DMS79 (cell line): ENCODE measurements around the gene BHMT2.

Experiments
- DNase-seq: peaks from one replicate; lab custom pipeline; 2025; lab: John Stamatoyannopoulos, UW

The BHMT2 gene, protein sequence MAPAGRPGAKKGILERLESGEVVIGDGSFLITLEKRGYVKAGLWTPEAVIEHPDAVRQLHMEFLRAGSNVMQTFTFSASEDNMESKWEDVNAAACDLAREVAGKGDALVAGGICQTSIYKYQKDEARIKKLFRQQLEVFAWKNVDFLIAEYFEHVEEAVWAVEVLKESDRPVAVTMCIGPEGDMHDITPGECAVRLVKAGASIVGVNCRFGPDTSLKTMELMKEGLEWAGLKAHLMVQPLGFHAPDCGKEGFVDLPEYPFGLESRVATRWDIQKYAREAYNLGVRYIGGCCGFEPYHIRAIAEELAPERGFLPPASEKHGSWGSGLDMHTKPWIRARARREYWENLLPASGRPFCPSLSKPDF

DNA sequence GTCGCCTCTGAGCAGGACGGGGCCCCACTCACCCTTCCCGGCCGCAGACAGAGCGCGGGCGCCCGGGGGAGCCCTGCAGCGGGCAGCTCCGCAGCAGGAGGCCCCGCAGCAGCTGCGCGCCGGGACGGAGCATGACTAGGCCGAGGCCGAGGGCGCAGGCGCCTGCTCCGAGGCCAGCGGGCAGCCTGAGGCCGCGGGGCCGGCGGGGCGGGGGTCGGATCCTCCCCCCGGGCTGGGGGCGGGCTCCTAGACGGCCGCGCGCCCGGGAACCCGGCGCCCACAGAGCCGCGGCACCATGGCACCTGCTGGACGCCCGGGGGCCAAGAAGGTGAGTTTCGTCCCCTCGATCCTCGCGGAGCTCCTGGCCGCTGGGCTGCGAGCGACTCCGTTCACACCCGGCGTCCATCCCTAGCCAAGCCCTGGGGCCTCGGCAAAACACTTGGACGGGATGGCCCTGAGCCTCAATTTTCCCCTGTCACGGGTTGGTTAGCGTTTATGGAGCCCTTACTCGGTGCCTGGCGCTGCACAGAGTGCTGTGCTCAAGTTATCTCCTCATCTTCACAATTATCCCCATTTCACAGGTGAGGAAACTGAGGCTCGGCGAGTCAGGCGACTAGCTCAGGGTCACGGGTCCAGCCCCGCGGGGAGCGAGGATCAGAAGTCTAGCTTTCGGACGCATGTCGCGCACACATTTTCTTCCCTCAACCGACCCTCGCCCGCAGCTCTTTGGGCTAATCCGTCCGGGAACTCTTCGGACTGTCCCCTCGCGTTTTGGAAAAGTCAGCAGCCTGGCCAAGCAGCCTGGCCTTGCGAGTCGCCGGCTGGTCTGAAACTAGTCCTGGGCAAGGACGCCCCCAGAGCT is at the start of gene BHMT2, which contains the start of gene DMGDH:
Gene BHMT2 (plus strand): TSS at position 280 of the 862 bp plus-strand sequence. CDS start 16 bp downstream, at position 296.
Gene DMGDH (minus strand): TSS at position 187 of the 862 bp plus-strand sequence. CDS start 54 bp downstream, at position 133.
- DNase-seq: no peak

DNA sequence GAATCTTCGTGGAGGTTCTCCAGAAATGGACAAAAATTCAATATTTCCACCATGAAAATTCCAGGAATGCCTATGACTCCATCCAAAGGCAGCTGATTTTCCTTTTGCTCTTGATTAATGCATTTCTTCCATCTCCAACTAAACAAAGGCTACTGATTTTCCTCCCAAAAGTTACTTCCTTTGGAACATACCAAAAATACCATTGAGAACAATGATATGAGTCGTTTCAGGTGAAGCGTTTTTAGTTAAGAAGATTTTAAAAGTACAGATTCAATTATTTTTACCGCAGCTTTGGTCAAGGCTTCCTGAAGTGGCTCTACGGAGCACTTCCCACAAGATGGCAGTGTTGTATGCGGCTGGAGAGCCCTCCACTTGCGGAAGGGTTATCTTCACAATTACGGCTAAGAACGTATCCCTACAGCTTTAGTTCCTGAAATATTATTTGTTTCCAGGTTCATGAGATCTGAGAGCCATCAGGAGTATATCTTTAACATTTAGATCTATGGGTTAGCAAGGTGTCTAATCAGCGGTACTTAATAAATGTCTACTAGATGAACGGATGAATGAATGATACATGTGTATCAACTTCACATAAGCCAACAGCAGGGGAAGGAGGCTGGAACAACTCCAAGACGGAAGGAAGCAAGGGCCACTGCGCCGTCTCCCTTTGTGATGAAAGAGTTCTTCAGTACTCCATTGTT is 48.6 kb upstream of the BHMT2 start:
- DNase-seq: peak; percentile 4

DNA sequence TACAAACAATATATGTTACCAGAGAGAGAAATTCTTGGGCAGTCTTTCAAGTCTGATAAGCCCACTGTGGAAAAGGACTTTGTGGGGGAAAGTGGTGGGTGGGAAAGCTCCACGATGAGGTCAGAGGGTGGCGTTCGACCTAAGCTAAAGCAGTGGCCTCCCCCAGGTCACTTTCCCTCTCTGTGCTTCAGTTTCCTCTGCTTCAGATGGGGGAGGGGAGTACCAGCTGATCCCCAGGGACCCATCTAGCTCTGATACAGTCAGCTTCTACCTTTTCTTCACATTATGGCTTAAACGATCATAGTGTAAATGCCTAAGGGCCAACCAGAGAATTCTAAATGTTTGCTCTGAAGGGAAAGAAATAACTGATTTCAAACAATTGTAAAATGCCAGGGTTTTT is 47.8 kb upstream of the BHMT2 start:
- DNase-seq: no peak

DNA sequence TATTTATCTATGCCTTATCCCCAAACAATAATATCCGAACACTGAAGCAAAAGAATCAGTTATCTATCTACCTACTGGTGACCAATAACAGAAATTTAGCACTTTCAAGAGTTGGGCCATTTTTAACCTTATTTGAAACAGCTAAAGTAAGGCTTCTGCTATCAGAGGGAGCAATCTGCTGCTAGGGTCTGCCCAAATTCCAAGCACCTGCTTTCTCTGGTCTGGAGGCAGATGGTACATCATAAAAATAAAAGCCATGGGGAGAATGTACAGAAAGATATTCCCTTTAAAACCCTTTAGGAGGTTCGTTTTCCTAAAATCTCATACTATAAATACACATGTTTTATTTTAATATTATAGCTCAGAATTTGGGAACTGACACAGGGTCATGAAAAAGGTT is 46.8 kb upstream of the BHMT2 start:
- no peak for DNase-seq

DNA sequence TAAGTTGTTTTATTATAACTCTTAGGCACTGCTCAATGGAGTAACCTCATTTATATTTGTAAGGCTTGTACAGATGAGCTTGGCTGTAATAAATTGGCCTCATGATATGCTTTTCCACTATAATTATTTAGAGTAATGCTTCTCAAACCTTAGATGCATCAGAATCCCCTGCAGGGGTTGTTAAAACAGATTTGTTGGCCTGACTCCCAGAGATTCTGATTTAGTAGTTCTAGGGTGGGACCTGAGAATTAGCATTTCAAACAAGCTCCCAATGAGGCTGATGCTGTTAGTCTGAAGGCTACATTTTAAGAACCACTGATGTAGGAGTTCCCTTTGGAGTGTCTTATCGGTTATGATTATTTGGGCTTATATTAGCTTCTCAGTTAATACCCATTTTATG is 46.2 kb upstream of the BHMT2 start:
- no peak for DNase-seq

DNA sequence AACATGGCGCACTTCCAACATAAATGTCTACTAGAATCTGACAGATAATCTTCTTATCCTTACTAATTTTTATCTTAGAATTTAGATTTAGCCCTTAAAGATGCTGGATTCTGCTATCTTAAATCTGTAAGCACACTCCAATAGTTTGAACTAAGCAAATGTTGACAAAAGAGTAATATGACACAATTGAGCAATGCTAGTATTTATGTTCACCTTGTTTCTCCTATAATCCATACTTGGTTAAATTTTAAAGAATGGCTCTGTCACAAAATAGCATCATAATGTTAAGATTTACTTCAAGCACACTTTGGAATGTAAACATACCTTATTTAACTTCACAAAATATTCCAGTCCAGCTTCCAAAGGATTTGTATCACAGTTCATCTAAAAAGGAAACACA is 45.6 kb upstream of the BHMT2 start:
- no peak for DNase-seq

DNA sequence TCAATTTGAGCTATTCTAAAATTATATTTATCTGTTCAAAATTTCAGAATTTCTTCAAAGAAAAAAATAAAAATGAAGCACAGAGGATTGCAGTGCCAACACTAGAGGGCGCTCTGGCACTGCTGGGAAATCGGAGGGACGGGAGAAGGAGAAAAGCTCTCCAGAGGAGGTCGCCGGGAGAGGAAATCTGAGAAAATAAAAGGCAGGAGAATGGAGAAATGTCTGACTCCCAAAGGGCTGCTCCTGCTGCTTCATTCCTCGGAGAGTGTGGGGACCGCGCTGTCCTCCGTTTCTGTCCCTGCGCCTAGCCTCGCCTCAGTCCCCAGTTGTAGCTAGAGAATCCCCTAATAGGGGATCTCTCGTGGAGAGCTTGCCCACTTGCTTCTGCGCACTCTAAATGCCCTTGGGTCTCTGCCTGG is 44.5 kb upstream of the BHMT2 start:
- peak; percentile 8 for DNase-seq

DNA sequence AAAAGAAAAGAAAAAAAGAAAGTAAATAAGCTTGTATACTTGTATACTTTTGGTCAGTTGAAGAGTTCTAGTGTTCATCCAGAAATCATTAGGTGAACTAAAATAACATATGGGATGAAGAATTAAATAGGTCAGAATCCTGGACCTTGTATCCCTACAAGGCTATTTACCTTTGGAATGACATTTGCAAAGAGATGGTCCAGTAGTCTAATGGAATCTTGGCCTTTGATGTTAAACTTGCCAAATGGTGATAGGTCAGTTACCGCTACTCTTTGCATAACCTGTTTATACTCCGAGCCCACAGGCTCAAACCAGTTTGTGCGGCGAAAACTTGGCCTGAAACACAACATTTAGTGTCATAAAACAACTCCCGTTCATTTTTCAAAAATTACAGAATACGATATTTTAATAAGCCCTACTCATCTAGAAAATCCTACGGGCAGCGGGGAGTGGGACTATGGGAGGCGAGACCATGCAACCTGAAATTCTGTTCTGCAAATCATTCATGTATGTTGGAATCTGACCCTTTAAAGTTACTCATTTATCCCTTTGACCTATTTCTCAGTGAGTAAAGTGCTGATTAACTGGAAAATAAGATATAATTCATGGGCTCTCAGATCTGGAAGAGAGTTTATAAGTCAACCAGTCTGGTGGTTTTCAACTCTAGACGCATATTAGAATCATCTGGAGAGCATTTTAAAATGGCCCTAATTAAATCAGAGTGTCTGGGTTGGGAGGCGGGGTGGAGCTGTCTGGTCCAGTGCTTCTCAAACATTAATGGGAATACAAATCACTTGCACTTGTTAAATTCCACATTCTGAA is 38.7 kb upstream of the BHMT2 start:
- no peak for DNase-seq

DNA sequence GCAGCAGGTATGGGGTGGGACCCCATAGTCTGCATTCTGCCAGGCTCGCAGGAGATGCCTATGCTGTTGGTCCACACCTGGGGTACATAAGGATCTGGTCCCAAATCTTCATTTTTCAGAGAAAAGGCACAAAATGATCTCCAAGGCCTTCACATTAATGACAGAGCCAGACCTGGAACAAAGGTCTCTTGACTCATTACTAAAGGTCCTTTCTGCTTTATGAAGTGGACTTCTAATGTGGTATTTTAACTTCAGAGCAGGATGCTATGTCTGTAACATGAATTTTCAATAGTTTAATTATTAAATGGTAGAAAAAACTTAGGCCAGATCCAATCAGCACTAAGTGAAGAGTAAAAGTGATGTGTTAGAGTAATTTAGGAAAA is 38.1 kb upstream of the BHMT2 start:
- DNase-seq: no peak

DNA sequence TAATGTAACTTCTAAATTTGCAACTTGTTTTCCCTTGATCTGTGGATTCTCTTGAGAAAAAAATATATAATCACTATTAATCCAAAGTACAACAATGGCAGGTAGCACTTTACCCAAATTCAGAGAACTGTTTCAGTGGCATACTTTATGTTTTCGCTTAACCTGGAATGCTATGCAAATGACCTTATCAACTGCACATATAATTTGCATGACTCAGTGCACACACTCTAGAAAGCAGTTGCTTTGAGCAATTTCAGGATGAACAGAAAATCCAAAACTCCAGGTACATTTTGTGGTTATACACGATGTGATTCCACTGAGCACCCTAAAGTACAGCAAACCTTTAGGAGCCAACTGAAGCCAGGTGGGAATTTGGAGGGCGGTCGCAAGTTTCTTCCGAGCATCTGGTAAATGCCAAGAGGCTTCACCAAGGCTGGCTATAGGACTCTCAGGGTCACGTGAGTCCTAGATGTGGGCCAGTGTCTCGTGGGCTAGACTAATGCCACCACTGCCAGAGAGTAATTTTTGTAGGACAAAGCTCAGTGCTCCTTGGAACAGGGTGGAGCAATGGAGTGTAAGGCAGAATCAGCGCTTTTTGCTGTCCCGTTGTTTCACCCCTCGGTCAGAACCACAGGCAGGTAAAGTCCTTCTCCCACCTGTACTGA is 37.4 kb upstream of the BHMT2 start:
- no peak for DNase-seq

DNA sequence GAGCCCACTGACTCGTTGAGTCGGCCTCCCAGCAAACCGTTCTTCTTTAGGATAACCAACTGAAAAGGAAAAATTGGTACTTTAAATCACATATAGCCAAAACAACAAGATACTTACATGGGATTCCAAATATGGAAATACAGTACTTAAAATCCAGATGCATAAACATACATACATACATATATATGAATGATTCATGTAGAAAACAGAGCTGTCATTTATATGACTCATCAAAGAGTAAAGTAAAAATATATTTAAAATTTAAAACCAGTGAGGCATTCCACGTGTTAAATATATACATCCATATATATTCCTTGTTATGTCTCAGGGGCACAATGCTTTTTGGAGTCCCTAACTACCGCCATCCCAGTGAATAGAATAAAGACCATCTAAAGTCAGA is 36.8 kb upstream of the BHMT2 start:
- DNase-seq: no peak

DNA sequence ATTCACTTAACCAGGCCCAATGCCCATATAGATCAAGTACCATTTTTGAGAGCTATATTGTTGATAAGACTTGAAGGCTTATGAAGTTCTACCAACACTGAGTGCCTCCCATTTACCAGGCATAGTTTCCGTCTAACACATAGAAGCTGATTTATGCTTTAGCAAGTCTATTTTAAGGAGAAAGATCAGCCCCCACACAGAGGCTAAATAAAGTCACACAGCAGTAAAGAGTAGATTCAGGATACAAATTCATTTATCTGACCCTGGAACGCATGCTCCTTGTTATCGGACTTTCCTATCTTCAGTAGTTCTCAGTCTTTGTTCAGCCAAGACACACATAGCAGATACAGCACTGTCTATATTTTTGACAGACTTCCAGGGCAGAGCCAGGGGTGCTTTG is 34.3 kb upstream of the BHMT2 start:
- DNase-seq: no peak

DNA sequence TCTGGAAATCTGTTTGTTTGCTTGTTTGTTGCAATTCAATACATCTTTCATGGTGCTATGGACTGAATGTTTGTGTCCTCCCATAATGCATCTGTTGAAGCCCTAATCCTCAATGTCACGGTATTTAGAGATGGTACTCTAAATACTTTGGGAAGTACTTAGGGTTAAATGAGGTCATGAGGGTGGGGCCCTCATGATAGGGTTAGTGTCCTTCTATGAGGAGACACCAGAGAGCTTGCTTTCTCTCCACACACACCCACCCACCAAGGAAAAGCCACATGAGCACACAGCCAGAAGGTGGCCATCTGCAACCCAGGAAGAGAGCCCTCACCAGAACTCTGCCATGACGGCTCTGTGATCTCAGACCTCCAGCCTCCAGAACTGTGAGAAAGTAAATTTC is 32.8 kb upstream of the BHMT2 start:
- DNase-seq: no peak

DNA sequence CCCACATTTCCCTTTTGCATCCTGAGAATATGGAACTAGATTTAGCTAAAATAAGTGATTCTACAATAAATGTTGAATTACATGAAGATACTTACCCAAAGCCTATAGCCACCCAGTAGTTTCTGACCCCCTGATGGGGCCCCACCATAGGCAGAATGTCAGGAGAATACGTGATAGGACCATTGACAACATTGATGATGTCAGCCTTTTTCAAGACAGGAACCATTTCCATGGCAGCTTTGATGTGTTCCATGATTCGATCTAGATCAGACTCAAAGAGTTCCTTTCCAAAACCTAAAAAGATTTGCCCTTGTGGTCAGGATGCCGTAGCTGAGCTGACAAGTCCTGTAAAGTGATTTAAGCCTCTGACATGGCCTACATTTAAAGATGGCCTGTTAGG is 27.4 kb upstream of the BHMT2 start:
- no peak for DNase-seq

DNA sequence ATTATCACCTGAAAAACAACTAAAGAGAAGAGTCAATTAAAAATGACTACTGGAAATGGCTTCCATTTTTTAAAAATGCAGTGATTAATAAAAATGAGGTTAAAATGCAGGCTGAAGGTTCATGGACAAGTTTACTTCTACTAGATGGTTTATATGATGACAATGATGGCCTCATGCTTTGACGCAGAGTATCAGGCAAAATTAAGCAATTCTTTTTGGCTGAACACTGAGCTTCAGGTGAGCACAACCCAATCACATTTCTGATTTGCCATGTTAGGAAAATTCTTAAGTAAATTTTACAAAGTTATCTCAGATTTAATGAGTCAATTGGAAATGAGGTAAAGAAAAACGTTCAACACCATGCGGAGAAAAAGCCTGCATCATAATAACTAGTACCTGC is 22.4 kb upstream of the BHMT2 start:
- DNase-seq: no peak

DNA sequence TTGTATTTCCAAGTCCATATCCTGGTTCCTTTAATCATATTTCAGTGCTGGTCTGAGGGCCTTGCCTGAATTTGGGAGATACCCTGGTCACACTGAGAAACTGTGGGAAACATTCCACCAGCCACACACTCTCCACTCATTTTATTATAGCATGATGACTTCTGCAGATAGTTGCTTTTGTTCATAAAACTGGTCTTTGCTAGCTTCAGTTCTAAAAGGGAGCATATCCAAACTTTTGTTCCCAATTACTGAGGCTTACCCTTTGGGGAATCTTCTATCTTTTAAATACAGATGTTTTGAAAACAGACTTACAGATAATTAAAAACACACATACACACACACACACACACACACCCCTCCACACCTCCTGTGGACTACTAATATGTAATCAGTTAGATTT is 21.1 kb upstream of the BHMT2 start:
- no peak for DNase-seq

DNA sequence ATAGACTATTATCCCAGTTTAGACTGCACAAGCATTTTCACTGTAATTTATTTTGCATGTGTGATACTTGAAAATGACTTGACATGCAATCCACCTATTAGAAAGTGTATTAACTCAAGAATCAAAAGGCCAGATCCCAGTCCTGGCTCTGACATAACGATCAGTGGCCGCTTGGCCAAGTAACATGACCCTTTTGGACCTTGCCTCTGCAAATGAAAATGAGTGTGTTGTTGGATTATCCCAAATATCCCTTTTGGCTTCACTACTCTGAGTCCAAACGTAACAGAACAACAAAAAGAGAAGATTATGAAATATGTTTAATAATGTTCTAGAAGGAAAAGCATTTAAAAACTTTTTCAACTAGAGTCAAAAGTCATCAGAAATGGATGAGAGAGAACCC is 19.1 kb upstream of the BHMT2 start:
- no peak for DNase-seq

DNA sequence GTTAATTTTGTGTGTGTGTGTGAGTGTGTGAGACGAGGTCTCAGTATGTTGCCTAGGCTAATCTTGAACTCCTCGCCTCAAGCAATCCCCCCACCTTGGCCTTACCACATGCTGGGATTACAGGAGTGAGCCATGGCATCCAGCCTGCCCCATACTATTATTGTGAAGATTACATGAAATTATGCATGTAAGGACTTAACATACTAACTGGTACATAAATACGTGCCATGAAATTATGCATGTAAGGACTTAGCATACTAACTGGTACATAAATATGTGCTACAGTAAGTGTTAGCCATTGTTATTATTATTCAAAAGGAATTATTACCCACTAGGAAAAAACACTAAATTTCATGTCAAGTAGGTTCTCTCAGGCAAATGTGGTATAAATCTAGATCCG is 16.2 kb upstream of the BHMT2 start:
- no peak for DNase-seq

DNA sequence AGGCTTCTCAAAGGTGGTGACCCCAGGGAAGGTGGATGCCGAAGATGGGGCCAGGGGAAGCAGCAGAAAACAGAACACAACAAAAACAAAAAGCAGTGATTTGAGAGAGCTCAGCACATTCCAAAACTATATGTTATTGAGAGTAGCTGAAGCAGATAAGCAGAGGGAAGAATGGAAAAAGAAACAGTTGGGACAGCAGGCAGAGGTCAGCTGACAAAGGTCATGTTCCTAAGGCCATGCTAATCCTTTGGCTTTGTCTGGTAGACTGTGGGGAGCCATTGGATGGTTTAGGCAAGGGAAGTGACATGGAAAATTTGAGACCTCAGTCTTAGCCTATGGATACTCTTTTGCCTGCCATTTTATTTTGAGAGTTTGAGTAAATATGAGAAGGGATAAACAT is 14.6 kb upstream of the BHMT2 start:
- no peak for DNase-seq

DNA sequence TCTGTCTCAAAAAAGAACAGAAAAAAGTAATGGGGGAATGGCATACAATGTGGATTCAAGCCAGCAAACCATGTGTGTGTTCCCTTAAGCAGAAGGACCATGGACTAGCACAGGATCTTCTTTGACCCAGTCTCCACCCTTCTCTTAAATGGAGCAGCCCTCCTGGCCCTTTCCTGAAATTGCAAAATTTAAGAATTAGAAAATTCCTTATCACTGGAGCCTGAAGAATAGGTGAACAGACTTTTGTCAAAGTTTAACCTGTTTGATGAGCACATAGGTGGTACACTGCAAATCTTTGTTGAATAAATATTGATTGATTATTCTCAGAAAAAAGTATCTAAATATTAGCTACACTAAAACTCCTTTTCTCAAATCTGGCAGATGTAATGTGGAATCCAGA is 12.7 kb upstream of the BHMT2 start:
- DNase-seq: no peak

DNA sequence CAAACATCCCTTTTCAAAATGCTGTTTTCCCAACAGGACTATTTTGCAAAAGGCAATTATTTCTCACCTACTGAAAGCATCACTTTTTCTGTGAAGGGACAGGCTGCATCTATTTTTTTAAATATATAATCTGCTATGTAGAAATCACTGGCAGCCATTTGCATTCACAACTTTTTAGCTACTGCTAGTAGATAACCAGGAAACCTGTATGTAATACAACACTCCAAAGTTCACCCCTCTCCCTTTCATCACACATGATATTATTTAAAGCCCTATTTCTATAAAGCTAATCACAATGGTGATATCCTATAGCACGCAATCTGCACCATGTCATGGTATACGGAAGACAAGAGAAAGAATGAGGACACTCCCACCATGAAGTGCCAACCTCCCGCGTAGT is 9.9 kb upstream of the BHMT2 start:
- DNase-seq: no peak
